Omental fat pad (tissue), 4 donors: ENCODE measurements around the gene SH3D19. TPM values are rescaled to one million over a fixed set of nuclear protein-coding genes. Genes with fewer than 3 reads are reported as not detected.
"Not testable (repeated sequence)": the region's sequence is repeated elsewhere in the genome, so short reads cannot be mapped to it uniquely, and the experiment has no call there.

ENCODE experiments used
- ATAC-seq: fragments of 150-250 bp; one replicate; pipeline ENCODE4 v1.9.1; 2016; ENCODE audit warnings: mild to moderate bottlenecking, moderate library complexity; ENCODE audit not compliant: low FRiP score
- DNase-seq: peaks from one replicate; pipeline ENCODE4 v3.0.0-alpha.2; 2019; ENCODE audit warnings: low spot score
- total RNA-seq, 4 donors: library from RNA; depleted of rRNA; stranded (reverse); fragments of >200 nt; gene quantifications; one replicate each; pipeline ENCODE4 v1.1.0, GENCODE V29; 2016
- TF ChIP-seq, protein P1 (sequence below), 3 donors: fragments of 450-650 bp; IDR thresholded peaks; one replicate each; pipeline ENCODE4 v1.5.1; 2016 to 2017; ENCODE audit warnings: antibody characterized with exemption in 3 of 3, mild to moderate bottlenecking in 3 of 3, moderate library complexity in 2 of 3

SH3D19 gene
- total RNA-seq, 4 donors from 2014 or later, result 161 to 226 (median 191) TPM

DNA sequence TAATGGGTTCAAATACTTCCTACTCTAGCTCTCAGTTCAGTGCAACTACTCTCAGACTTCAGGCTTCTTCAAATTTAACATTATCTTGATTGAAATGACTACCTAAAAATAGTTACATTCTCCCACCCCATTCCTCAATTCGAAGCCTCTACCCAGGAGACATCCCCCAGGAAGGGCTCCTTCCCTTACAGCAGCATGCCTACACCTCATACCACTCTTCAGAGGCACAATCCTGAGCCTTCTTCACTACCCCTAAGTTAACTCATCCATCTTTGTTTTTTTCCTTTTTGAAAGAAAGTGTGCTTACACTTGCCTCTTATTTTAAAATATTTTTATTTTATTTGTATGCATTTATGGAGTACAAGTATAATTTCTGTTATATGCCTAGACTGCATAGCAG, 65.7 kb downstream of the SH3D19 start:
- ATAC-seq, result no peak
- no peak for DNase-seq
- TF ChIP-seq, protein P1, sequence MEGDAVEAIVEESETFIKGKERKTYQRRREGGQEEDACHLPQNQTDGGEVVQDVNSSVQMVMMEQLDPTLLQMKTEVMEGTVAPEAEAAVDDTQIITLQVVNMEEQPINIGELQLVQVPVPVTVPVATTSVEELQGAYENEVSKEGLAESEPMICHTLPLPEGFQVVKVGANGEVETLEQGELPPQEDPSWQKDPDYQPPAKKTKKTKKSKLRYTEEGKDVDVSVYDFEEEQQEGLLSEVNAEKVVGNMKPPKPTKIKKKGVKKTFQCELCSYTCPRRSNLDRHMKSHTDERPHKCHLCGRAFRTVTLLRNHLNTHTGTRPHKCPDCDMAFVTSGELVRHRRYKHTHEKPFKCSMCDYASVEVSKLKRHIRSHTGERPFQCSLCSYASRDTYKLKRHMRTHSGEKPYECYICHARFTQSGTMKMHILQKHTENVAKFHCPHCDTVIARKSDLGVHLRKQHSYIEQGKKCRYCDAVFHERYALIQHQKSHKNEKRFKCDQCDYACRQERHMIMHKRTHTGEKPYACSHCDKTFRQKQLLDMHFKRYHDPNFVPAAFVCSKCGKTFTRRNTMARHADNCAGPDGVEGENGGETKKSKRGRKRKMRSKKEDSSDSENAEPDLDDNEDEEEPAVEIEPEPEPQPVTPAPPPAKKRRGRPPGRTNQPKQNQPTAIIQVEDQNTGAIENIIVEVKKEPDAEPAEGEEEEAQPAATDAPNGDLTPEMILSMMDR (IDR thresholded peaks at IDR 0.05), result no peak

DNA sequence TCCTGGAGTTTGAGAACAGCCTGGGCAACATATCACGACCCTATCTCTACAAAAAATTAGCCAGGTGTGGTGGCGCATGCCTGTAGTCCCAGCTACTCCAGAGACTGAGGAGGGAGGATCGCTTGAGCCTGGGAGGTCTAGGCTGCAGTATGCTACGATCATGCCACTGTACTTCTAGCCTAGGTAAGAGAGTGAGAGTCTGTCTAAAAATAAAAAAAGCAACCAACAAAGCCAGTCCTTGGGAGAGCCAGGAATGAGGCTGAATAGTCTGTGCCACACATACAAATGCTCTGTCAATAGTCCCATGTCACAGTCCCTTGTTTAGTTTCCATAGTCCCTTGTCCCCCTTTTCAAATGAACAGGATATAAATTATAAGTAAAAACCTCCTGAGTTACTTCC, 67.7 kb downstream of the SH3D19 start:
- DNase-seq (no peak), ATAC-seq (no peak)
- TF ChIP-seq, protein P1 (IDR thresholded peaks at IDR 0.05), result no peak

DNA sequence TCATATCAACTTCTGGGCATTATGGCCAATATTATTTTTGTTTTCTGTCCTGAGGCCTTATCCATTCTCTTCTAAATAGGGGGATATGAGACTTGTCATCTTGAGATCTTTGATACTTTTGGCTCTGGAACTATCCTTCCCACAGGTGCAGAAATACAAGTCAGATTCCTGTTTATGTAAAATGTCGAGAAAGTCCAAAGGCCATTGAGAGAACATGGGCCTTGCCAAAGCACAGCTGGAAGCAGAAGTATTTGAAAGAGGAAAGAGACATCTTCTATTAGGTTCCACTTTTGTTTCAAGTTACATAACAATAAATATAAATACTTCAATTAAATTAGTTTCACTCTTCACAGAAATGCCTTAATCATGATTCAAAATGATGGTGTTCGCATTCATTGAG, 69.3 kb downstream of the SH3D19 start:
- no peak for ATAC-seq
- DNase-seq, result no peak
- TF ChIP-seq, protein P1 (IDR thresholded peaks at IDR 0.05), result no peak

DNA sequence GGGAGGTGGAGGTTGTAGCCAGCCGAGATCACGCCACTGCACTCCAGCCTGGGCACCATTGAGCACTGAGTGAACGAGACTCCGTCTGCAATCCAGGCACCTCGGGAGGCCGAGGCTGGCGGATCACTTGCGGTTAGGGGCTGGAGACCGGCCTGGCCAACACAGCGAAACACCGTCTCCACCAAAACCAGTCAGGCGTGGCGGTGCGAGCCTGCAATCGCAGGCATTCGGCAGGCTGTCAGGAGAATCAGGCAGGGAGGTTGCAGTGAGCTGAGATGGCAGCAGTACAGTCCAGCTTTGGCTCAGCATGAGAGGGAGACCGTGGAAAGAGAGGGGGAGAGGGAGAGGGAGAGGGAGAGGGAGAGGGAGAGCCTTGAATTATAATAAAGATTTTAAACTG, 69.7 kb downstream of the SH3D19 start:
- ATAC-seq, DNase-seq: not testable (repeated sequence)

DNA sequence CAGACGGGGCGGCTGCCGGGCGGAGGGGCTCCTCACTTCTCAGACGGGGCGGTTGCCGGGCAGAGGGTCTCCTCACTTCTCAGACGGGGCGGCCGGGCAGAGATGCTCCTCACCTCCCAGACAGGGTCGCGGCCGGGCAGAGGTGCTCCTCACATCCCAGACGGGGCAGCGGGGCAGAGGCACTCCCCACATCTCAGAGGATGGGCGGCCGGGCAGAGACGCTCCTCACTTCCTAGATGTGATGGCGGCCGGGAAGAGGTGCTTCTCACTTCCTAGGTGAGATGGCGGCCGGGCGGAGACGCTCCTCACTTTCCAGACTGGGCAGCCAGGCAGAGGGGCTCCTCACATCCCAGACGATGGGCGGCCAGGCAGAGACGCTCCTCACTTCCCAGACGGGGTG, 70.2 kb downstream of the SH3D19 start:
- not testable (repeated sequence) for ATAC-seq, DNase-seq

DNA sequence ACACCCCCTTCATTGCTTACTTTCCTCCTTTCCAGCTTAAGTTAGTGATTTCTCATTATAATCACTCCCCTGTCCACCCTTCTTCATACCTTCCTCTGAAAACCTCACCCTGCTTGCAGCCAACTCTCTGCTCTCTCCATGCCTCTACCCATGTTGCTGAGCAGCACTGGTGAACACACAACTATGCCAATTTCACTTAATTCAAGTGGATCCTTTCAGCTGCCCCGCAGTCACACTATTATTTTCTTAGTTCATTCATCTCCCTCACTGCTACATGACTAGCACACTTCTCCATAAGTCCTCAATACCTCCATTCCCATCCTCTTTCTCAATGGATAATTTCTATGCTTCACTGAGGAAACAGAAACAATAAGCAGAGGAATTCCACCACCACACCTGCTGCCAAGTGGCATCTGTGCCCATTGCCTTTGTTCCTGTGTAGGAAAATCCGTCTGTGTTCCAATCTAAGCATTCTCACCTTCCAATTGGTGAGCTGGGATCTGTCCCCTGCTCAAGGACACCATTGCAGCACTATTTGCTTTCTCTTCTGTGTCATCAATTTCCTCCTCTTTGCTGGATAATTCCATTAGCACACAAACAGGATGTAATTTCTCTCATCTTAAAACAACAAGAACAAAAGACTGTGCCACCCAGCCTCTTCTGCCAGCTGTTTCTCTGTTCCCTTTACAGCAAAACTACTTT, 73.7 kb downstream of the SH3D19 start:
- ATAC-seq, result no peak
- no peak for DNase-seq

DNA sequence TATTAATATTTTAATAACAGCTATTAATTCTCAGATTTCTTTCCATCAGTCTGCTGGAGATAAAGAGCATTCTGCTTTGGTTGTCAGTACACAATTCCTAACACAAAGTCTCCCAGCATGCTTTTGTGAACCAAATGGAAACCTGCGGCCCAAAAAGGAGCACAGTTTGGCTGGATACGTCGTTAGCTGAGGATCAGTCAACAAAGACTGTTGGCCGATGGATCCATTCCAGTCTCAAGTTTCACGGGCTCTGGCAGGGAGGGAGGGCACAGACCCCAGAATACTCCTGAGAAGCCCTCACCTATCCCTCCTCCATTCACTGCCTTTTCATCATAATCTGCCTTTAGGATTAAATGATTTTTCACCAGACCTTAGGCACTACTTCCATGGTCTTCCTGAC, 74.7 kb downstream of the SH3D19 start:
- no peak for DNase-seq
- no peak for ATAC-seq

More for the DNA sequence above, 73.7 kb downstream of the SH3D19 start:
- TF ChIP-seq, protein P1 (IDR thresholded peaks at IDR 0.05), result no peak

DNA sequence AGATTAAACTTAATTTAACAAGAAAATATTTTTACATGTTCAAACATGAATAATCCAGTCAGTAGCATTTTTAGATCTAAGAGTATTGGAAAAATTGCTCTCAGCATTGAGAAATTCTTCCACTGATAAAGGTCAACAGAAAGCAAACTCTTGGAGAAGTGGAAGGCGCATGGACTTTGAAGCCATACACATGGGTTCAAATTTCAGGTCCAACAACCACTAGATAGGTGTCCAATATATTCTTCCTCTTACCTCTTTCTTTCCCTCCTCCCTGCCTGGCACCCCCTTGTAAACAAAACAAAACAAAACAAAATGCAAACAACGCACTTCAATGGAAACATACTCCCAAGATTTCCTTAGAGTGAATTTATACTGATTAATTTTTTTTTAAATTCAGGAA, 76.9 kb downstream of the SH3D19 start:
- DNase-seq, result no peak
- TF ChIP-seq, protein P1 (IDR thresholded peaks at IDR 0.05), result no peak

More for the DNA sequence above, 74.7 kb downstream of the SH3D19 start:
- TF ChIP-seq, protein P1 (IDR thresholded peaks at IDR 0.05), result no peak

More for the DNA sequence above, 76.9 kb downstream of the SH3D19 start:
- ATAC-seq, result no peak
